NCI-H1694 treated with DMSO at 0.1 percent for 48 hours (cell line): ENCODE measurements around the gene RPAIN.
A peak's percentile ranks its signal among the peaks of the same experiment; 100 is the strongest.
"Not testable (repeated sequence)": the region's sequence is repeated elsewhere in the genome, so short reads cannot be mapped to it uniquely, and the experiment has no call there.

ENCODE experiments used
- DNase-seq: peaks from one replicate; lab custom pipeline; 2025; lab: John Stamatoyannopoulos, UW

The RPAIN gene

GRCh38 chr17:5429191-5429887 lies 9.4 kb downstream of the RPAIN start:
- DNase-seq = peak; percentile 27

GRCh38 chr17:5430413-5430999 lies 10.5 kb downstream of the RPAIN start:
- no peak for DNase-seq

GRCh38 chr17:5431234-5431633 lies 11.3 kb downstream of the RPAIN start:
- DNase-seq = not testable (repeated sequence)

GRCh38 chr17:5431949-5432556 lies 12.1 kb downstream of the RPAIN start:
- DNase-seq = no peak

- no peak for DNase-seq
Measured at GRCh38 chr17:5434984-5435383, 15.0 kb downstream of the RPAIN start.

- DNase-seq = not testable (repeated sequence)
Measured at GRCh38 chr17:5435781-5436315, 15.9 kb downstream of the RPAIN start.

- DNase-seq = no peak
Measured at GRCh38 chr17:5437721-5438317, 17.8 kb downstream of the RPAIN start.

- peak; percentile 73 for DNase-seq
Measured at GRCh38 chr17:5438716-5439445, 18.9 kb downstream of the RPAIN start, which contains the start of gene C1QBP. TSS of gene C1QBP (minus strand) at chr17:5439155. CDS start at chr17:5439073, 82 bp downstream.

GRCh38 chr17:5439446-5439764 lies 19.4 kb downstream of the RPAIN start:
- DNase-seq = no peak

- no peak for DNase-seq
Measured at GRCh38 chr17:5443728-5444127, 23.7 kb downstream of the RPAIN start.

GRCh38 chr17:5444209-5444608 lies 24.2 kb downstream of the RPAIN start:
- DNase-seq = no peak

- DNase-seq = no peak
Measured at GRCh38 chr17:5446786-5447185, 26.8 kb downstream of the RPAIN start.

GRCh38 chr17:5464717-5465507 lies 44.9 kb downstream of the RPAIN start:
- DNase-seq = peak; percentile 1

- DNase-seq = no peak
Measured at GRCh38 chr17:5466295-5466694, 46.3 kb downstream of the RPAIN start.

- DNase-seq = no peak
Measured at GRCh38 chr17:5467416-5467815, 47.4 kb downstream of the RPAIN start.

- DNase-seq = no peak
Measured at GRCh38 chr17:5468075-5468473, 48.1 kb downstream of the RPAIN start.

- DNase-seq = no peak
Measured at GRCh38 chr17:5472511-5472910, 52.5 kb downstream of the RPAIN start.

- no peak for DNase-seq
Measured at GRCh38 chr17:5473906-5474305, 53.9 kb downstream of the RPAIN start.

GRCh38 chr17:5478992-5479391 lies 59.0 kb downstream of the RPAIN start:
- DNase-seq = no peak

GRCh38 chr17:5480962-5481361 lies 61.0 kb downstream of the RPAIN start:
- no peak for DNase-seq

- no peak for DNase-seq
Measured at GRCh38 chr17:5481451-5481850, 61.5 kb downstream of the RPAIN start.
